Mucosa of descending colon (tissue), 3 donors: Measurements from ENCODE around the gene ADCY9. TPM values are rescaled to one million over a fixed set of nuclear protein-coding genes. Genes with fewer than 3 reads are reported as not detected.

ENCODE experiments used
- ATAC-seq: fragments of 200-7000 bp; cut with Tn5 transposase; one replicate; pipeline ENCODE4 v1.9.1; 2020; ENCODE audit warnings: mild to moderate bottlenecking, moderate library complexity
- DNase-seq, 3 donors: peaks; one replicate each; pipeline ENCODE4 v3.0.0-alpha.2; 2020
- H3K36me3 ChIP-seq: fragments of 200-600 bp; one replicate; pipeline ENCODE4 v1.8.0; 2021; ENCODE audit warnings: low read depth, mild to moderate bottlenecking
- H3K4me1 ChIP-seq: fragments of 200-600 bp; one replicate; pipeline ENCODE4 v1.8.0; 2021; ENCODE audit warnings: low read depth, mild to moderate bottlenecking
- H3K4me3 ChIP-seq: fragments of 200-600 bp; one replicate; pipeline ENCODE4 v1.8.0; 2021; ENCODE audit warnings: mild to moderate bottlenecking
- H3K9me3 ChIP-seq: fragments of 200-600 bp; one replicate; pipeline ENCODE4 v1.8.0; 2021; ENCODE audit warnings: mild to moderate bottlenecking
- intact Hi-C, 2 donors: fragments of 100-400 bp; cut with DNase I in 1 of 2; cut with micrococcal nuclease in 1 of 2; formaldehyde crosslinking; loops; one replicate each; pipeline versions ENCODE4 v1.11.0 to v1.11.1; 2022; cut with DNase I, micrococcal nuclease
- total RNA-seq, 3 donors: library from RNA; stranded (reverse); fragmentation: NEBNext Ultra II Directional in 2 of 3; extraction: Animal tissue kit (Norgen Biotek cat#: 25700) in 2 of 3; gene quantifications; one replicate each; pipeline versions ENCODE4 v1.2.1 to v1.2.4, GENCODE V29; 2021 to 2023
- TF ChIP-seq, protein P1 (sequence below): fragments of 200-600 bp; IDR thresholded peaks from one replicate; pipeline ENCODE4 v1.8.0; 2022; ENCODE audit warnings: antibody characterized with exemption, mild to moderate bottlenecking
- donor health status: DM: no; HTN: no; CAD: no; lungs with moderate emphysema.
- donor health status: DM: no; HTN: no; CAD: no.
- donor health status: DM: no; HTN: yes; CAD: no.

The ADCY9 gene
- total RNA-seq, 3 donors from 2014 or later: 30.0 to 50.8 (median 41.8) TPM

- Histone ChIP-seq H3K9me3 (no peaks in the 10 kb centered on the region), H3K4me1 (no peaks in the 10 kb centered on the region), H3K4me3 (no peak overlapping the region), H3K36me3 (no peaks in the 10 kb centered on the region)
- TF ChIP-seq, protein P1, sequence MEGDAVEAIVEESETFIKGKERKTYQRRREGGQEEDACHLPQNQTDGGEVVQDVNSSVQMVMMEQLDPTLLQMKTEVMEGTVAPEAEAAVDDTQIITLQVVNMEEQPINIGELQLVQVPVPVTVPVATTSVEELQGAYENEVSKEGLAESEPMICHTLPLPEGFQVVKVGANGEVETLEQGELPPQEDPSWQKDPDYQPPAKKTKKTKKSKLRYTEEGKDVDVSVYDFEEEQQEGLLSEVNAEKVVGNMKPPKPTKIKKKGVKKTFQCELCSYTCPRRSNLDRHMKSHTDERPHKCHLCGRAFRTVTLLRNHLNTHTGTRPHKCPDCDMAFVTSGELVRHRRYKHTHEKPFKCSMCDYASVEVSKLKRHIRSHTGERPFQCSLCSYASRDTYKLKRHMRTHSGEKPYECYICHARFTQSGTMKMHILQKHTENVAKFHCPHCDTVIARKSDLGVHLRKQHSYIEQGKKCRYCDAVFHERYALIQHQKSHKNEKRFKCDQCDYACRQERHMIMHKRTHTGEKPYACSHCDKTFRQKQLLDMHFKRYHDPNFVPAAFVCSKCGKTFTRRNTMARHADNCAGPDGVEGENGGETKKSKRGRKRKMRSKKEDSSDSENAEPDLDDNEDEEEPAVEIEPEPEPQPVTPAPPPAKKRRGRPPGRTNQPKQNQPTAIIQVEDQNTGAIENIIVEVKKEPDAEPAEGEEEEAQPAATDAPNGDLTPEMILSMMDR: no peak
- intact Hi-C loops: no loop called here
- DNase-seq (no peak), ATAC-seq (no peak)
Measured at GRCh38 chr16:4028144-4028543, 88.1 kb downstream of the ADCY9 start.

- TF ChIP-seq, protein P1: no peak
- ATAC-seq: no peak
- intact Hi-C loops: no loop called here
Measured at GRCh38 chr16:4026854-4027253, 89.4 kb downstream of the ADCY9 start.

DNA sequence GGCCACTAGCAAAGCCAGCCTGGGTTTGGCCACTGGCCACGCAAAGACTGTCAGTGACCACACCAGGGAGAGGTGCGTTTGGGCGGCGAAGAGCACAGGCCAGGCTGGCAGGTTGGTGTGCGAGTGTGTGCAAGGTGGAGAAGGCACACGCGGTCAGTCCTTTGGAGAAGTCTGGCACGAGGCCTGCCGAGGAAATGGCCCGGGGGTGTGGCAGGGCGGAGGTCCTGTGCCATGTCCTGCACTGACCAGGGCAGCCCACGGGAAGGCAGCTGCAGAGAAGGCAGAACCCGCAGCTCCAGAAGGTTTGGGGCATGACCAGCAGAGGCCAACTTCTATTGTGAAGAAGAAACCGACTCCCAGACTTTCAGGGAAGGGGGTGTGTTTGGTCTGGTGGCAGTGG, 90.8 kb downstream of the ADCY9 start:
- Histone ChIP-seq H3K4me1 (peaks cover 17% of the 10 kb centered on the region), H3K36me3 (no peaks in the 10 kb centered on the region), H3K9me3 (no peaks in the 10 kb centered on the region), H3K4me3 (no peak overlapping the region)
- intact Hi-C loops: no loop called here
- TF ChIP-seq, protein P1: no peak
- DNase-seq: no peak
- no peak for ATAC-seq

More at GRCh38 chr16:4026854-4027253, 89.4 kb downstream of the ADCY9 start:
- DNase-seq: no peak
- H3K9me3 ChIP-seq: no peaks in the 10 kb centered on the region
- H3K36me3 ChIP-seq: no peaks in the 10 kb centered on the region
- H3K4me1 ChIP-seq: peaks cover 12% of the 10 kb centered on the region
- H3K4me3 ChIP-seq: no peak overlapping the region

- intact Hi-C loops: no loop called here
Measured at GRCh38 chr16:4021916-4022315, 94.3 kb downstream of the ADCY9 start.

GRCh38 chr16:4021070-4021779, 95.0 kb downstream of the ADCY9 start:
- peak; percentile 96 for ATAC-seq

More at GRCh38 chr16:4021916-4022315, 94.3 kb downstream of the ADCY9 start:
- no peak for ATAC-seq
- Histone ChIP-seq H3K9me3 (no peaks in the 10 kb centered on the region), H3K4me1 (peaks cover 39% of the 10 kb centered on the region), H3K36me3 (no peaks in the 10 kb centered on the region), H3K4me3 (no peak overlapping the region)
- DNase-seq: peak in 1 of 3 donors; percentile 25
- TF ChIP-seq, protein P1: no peak

More at GRCh38 chr16:4021070-4021779, 95.0 kb downstream of the ADCY9 start:
- Histone ChIP-seq H3K9me3 (no peaks in the 10 kb centered on the region), H3K36me3 (no peaks in the 10 kb centered on the region), H3K4me1 (peaks cover 39% of the 10 kb centered on the region), H3K4me3 (no peak overlapping the region)
- intact Hi-C loops: no loop called here
- TF ChIP-seq, protein P1: no peak
- DNase-seq: peak; percentile 87 to 91 (median 89)
